ENCODE results near the gene LAPTM5. TPM values are rescaled to one million over a fixed set of nuclear protein-coding genes. Genes with fewer than 3 reads are reported as not detected.

LAPTM5 gene
- total and polyA plus RNA-seq, 4 donors: 58.7 to 653 (median 271) TPM

- Histone ChIP-seq H3K9ac (ENCODE audit: insufficient read depth in 1 of 2, low read length in 2 of 2) (no peak overlapping the region), H3K36me3 (ENCODE audit: control insufficient read depth in 4 of 4, insufficient read depth in 4 of 4, low read length in 4 of 4) (no peaks in the 10 kb centered on the region), H3K9me3 (ENCODE audit: control insufficient read depth in 4 of 4, insufficient read depth in 3 of 4, low read length in 3 of 4) (no peaks in the 10 kb centered on the region), H3K27me3 (ENCODE audit: control insufficient read depth in 3 of 3, insufficient read depth in 3 of 3, low read length in 2 of 3) (no peaks in the 10 kb centered on the region), H3K4me3 (no peak overlapping the region), H3K4me1 (ENCODE audit: control insufficient read depth in 5 of 5, insufficient read depth in 5 of 5, low read length in 5 of 5) (peaks cover 0 to 3% (median 0%) of the 10 kb centered on the region in 5 donors), H3K27ac (ENCODE audit: low read depth in 1 of 2, low read length in 1 of 2) (no peak overlapping the region)
- 62 to 72% methylated on average over 9 of the region's 9 CpGs for WGBS, 2 donors
- TF ChIP-seq, protein P1, sequence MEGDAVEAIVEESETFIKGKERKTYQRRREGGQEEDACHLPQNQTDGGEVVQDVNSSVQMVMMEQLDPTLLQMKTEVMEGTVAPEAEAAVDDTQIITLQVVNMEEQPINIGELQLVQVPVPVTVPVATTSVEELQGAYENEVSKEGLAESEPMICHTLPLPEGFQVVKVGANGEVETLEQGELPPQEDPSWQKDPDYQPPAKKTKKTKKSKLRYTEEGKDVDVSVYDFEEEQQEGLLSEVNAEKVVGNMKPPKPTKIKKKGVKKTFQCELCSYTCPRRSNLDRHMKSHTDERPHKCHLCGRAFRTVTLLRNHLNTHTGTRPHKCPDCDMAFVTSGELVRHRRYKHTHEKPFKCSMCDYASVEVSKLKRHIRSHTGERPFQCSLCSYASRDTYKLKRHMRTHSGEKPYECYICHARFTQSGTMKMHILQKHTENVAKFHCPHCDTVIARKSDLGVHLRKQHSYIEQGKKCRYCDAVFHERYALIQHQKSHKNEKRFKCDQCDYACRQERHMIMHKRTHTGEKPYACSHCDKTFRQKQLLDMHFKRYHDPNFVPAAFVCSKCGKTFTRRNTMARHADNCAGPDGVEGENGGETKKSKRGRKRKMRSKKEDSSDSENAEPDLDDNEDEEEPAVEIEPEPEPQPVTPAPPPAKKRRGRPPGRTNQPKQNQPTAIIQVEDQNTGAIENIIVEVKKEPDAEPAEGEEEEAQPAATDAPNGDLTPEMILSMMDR (IDR thresholded peaks at IDR 0.05; ENCODE audit: control extremely low read depth, extremely low read depth): no peak
- ATAC-seq (ENCODE audit: insufficient read depth, low FRiP score) (no peak), DNase-seq (peak in 1 of 3 donors; percentile 9)
These were observed 59.8 kb downstream of the LAPTM5 start for GRCh38 chr1:30697571-30698376.

DNA sequence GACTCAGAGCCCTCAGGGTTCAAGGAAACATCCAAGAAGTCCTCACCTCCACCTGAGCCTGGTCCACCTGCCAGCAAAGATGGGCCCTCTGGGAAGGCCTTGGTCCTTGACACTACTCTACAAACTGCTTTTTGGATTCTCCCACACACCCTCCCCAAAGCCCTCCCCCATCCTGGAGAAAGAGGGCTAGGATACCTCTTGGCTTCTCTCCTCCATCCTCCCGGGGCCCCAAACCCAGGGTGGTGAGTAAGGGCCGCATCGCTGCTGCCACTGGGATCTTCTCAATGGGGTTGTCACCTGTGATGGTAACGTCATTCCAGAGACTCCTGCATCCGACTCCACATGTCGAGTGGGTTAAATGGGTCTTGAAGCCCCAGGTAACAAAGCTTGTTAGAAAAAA lies 60.7 kb downstream of the LAPTM5 start:
- no peak overlapping the region for H3K27ac ChIP-seq (ENCODE audit: low read depth in 1 of 2, low read length in 1 of 2)
- TF ChIP-seq, protein P1 (IDR thresholded peaks at IDR 0.05; ENCODE audit: control extremely low read depth, extremely low read depth): no peak
- H3K36me3 ChIP-seq (ENCODE audit: control insufficient read depth in 4 of 4, insufficient read depth in 4 of 4, low read length in 4 of 4): no peaks in the 10 kb centered on the region
- no peak overlapping the region for H3K4me3 ChIP-seq
- DNase-seq (peak in 1 of 3 donors; percentile 4), ATAC-seq (ENCODE audit: insufficient read depth, low FRiP score) (no peak)
- 92 to 96% methylated on average over 6 of the region's 6 CpGs for WGBS, 2 donors
- H3K4me1 ChIP-seq (ENCODE audit: control insufficient read depth in 5 of 5, insufficient read depth in 5 of 5, low read length in 5 of 5): peaks cover 0 to 3% (median 0%) of the 10 kb centered on the region in 5 donors
- no peak overlapping the region for H3K9ac ChIP-seq (ENCODE audit: insufficient read depth in 1 of 2, low read length in 2 of 2)
- no peaks in the 10 kb centered on the region for H3K9me3 ChIP-seq (ENCODE audit: control insufficient read depth in 4 of 4, insufficient read depth in 3 of 4, low read length in 3 of 4)
- H3K27me3 ChIP-seq (ENCODE audit: control insufficient read depth in 3 of 3, insufficient read depth in 3 of 3, low read length in 2 of 3): no peaks in the 10 kb centered on the region

GRCh38 chr1:30695439-30695841 lies 62.1 kb downstream of the LAPTM5 start:
- Histone ChIP-seq H3K9ac (ENCODE audit: insufficient read depth in 1 of 2, low read length in 2 of 2) (no peak overlapping the region), H3K27me3 (ENCODE audit: control insufficient read depth in 3 of 3, insufficient read depth in 3 of 3, low read length in 2 of 3) (no peaks in the 10 kb centered on the region), H3K4me3 (no peak overlapping the region), H3K9me3 (ENCODE audit: control insufficient read depth in 4 of 4, insufficient read depth in 3 of 4, low read length in 3 of 4) (no peaks in the 10 kb centered on the region), H3K36me3 (ENCODE audit: control insufficient read depth in 4 of 4, insufficient read depth in 4 of 4, low read length in 4 of 4) (no peaks in the 10 kb centered on the region), H3K4me1 (ENCODE audit: control insufficient read depth in 5 of 5, insufficient read depth in 5 of 5, low read length in 5 of 5) (peaks cover 0 to 3% (median 0%) of the 10 kb centered on the region in 5 donors), H3K27ac (ENCODE audit: low read depth in 1 of 2, low read length in 1 of 2) (no peak overlapping the region)
- ATAC-seq (ENCODE audit: insufficient read depth, low FRiP score): no peak
- peak; percentile 22 to 88 (median 42) for DNase-seq
- 55 to 58% methylated on average over 6 of the region's 6 CpGs for WGBS, 2 donors
- TF ChIP-seq, protein P1 (IDR thresholded peaks at IDR 0.05; ENCODE audit: control extremely low read depth, extremely low read depth): no peak

Measured in lung (tissue), 12 donors.